SH-SY5Y (cell line): ENCODE measurements around the gene TFEB.

Experiments used
- GATA2 ChIP-seq: IDR thresholded peaks from 2 replicates; pipeline ENCODE4 v1.6.1; 2011; ENCODE audit warnings: mild to moderate bottlenecking, low read depth, low read length
- GATA3 ChIP-seq: IDR thresholded peaks from 2 replicates; pipeline ENCODE4 v1.6.1; 2011; ENCODE audit warnings: low read depth, mild to moderate bottlenecking, low read length, moderate library complexity

DNA sequence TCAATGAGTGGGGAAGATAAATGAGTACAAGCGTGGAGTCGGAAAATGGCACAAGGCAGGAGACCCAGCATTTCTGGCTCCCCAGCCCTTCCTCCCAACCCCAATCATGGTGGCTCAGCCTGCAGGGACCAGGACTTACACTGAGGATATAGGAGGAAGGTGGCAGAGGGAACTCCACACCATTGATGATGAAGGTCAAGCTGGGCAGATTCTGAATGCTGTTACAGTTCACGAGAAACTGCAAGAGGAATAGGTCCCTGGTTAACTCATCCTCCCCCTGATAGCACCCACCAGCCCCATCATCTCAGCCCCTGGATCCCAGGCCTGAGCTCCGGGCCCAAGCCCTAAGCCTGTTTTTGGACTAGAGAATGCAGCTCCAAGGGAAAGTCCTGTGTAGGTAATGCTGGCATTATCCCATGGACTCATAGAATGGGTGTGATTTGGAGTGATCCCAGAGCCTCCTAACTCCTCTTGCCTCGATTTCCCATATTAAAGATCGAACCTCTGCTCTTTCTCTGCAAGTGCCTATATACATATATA is 2.3 kb upstream of the TFEB start:
- TF ChIP-seq GATA2 (no peak), GATA3 (no peak)
